Midbrain (tissue), 1 donor: Measurements from ENCODE around the gene SLC32A1.

Experiments used
- DNase-seq: peaks from one replicate; lab custom pipeline; 2025; lab: John Stamatoyannopoulos, UW

SLC32A1 gene

GRCh38 chr20:38752029-38752428 is 27.7 kb downstream of the SLC32A1 start:
- DNase-seq: no peak

GRCh38 chr20:38754924-38755323 is 30.6 kb downstream of the SLC32A1 start:
- DNase-seq: no peak

- no peak for DNase-seq
Observed at GRCh38 chr20:38755324-38755910, 31.1 kb downstream of the SLC32A1 start.

GRCh38 chr20:38757145-38757775 is 33.0 kb downstream of the SLC32A1 start:
- no peak for DNase-seq

- DNase-seq: no peak
Observed at GRCh38 chr20:38759106-38759505, 34.8 kb downstream of the SLC32A1 start.

- no peak for DNase-seq
Observed at GRCh38 chr20:38760978-38761377, 36.7 kb downstream of the SLC32A1 start.

GRCh38 chr20:38762174-38762573 is 37.9 kb downstream of the SLC32A1 start:
- no peak for DNase-seq

- DNase-seq: no peak
Observed at GRCh38 chr20:38763616-38764015, 39.3 kb downstream of the SLC32A1 start.

GRCh38 chr20:38764567-38765318 is 40.5 kb downstream of the SLC32A1 start:
- DNase-seq: no peak

GRCh38 chr20:38766071-38766470 is 41.8 kb downstream of the SLC32A1 start:
- no peak for DNase-seq

GRCh38 chr20:38769376-38770295 is 45.4 kb downstream of the SLC32A1 start:
- no peak for DNase-seq

GRCh38 chr20:38770546-38770945 is 46.3 kb downstream of the SLC32A1 start:
- DNase-seq: no peak

- DNase-seq: no peak
Observed at GRCh38 chr20:38770970-38771369, 46.7 kb downstream of the SLC32A1 start.

- no peak for DNase-seq
Observed at GRCh38 chr20:38771621-38772020, 47.3 kb downstream of the SLC32A1 start.

- DNase-seq: no peak
Observed at GRCh38 chr20:38774167-38774566, 49.9 kb downstream of the SLC32A1 start.

GRCh38 chr20:38776363-38776762 is 52.1 kb downstream of the SLC32A1 start:
- no peak for DNase-seq
